ENCODE measurements around the gene MAPKAPK5.
A peak's percentile ranks its signal among the peaks of the same experiment; 100 is the strongest.

The MAPKAPK5 gene

DNA sequence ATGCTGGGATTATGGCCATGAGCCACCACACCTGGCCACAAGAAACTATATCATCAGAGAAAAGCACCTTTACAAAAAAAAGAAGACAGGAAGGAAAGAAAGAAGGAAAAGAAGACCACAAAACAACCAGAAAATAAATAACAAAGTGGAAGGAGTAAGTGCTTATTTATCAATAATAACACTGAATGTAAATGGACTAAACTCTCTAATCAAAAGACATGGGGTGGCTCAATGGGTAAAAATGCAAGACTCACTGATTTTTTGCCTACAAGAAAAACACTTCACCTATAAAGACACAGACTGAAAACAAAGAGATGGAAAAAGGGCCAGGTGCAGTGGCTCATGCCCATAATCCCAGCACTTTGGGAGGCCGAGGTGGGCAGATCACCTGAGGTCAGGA, 65.7 kb downstream of the MAPKAPK5 start:
- TF ChIP-seq, protein P1, sequence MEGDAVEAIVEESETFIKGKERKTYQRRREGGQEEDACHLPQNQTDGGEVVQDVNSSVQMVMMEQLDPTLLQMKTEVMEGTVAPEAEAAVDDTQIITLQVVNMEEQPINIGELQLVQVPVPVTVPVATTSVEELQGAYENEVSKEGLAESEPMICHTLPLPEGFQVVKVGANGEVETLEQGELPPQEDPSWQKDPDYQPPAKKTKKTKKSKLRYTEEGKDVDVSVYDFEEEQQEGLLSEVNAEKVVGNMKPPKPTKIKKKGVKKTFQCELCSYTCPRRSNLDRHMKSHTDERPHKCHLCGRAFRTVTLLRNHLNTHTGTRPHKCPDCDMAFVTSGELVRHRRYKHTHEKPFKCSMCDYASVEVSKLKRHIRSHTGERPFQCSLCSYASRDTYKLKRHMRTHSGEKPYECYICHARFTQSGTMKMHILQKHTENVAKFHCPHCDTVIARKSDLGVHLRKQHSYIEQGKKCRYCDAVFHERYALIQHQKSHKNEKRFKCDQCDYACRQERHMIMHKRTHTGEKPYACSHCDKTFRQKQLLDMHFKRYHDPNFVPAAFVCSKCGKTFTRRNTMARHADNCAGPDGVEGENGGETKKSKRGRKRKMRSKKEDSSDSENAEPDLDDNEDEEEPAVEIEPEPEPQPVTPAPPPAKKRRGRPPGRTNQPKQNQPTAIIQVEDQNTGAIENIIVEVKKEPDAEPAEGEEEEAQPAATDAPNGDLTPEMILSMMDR (IDR thresholded peaks at IDR 0.05; ENCODE audit: low read length, missing control alignments) = no peak

DNA sequence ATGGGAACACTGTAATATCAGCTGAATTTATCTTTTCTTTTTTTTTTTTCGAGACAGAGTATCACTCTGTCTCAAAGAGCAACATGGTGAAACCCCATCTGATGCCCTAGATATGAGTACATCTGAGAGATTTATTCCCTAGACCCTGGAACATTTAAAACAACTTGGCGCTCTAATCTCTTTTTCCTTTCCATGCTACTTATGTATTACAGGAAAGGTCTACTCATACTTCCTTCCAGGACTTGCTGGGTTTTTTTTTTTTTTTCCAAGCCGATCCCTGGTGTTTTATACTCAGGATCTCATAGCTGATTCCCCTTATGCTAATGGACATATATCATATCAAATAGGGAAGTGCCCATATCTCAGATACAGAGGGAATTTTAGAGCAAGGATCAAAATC, 83.1 kb downstream of the MAPKAPK5 start:
- DNase-seq (ENCODE audit: low read depth) = no peak
- H3K4me3 ChIP-seq (replicated peaks; ENCODE audit: low read depth, low read length) = no peak overlapping the region
- TF ChIP-seq, protein P1 (IDR thresholded peaks at IDR 0.05; ENCODE audit: low read length, missing control alignments) = no peak

More for the DNA sequence above, 65.7 kb downstream of the MAPKAPK5 start:
- DNase-seq (ENCODE audit: low read depth) = no peak
- no peak overlapping the region for H3K4me3 ChIP-seq (replicated peaks; ENCODE audit: low read depth, low read length)

DNA sequence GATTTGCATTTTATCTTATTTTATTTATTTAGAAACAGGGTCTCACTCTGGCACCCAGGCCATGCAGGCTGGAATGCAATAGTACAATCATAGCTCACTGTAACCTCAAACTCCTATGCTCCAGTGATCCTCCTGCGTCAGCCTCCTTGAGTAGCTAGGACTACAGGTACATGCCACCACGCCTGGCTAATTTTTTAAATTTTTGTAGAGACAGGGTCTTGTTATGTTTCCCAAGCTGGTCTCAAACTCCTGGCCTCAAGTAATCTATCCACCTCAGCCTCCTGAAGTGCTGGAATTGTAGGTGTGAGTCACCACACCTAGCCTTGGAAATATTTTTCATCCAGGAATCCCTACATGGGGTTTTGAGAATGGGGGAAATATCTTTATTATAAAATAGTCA, 84.6 kb downstream of the MAPKAPK5 start:
- TF ChIP-seq, protein P1 (IDR thresholded peaks at IDR 0.05; ENCODE audit: low read length, missing control alignments) = no peak
- no peak for DNase-seq (ENCODE audit: low read depth)
- H3K4me3 ChIP-seq (replicated peaks; ENCODE audit: low read depth, low read length) = no peak overlapping the region

DNA sequence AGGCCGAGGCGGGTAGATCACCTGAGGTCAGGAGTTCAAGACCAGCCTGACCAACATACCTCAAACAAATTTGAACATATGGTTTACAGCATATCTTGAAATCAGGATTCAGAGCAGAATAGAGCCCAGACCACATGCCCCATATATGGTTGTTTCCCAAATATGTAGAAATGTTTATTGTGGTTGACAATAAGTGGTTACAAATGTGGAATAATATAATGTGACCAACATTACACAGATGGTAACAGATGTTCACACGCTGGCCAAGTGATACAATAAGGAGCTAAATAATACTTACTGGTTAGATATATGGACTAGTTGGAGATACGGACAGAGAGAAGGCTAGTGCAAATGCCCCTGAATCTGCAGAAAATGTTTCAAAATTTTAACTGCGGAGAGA, 85.3 kb downstream of the MAPKAPK5 start:
- DNase-seq (ENCODE audit: low read depth) = no peak
- H3K4me3 ChIP-seq (replicated peaks; ENCODE audit: low read depth, low read length) = no peak overlapping the region
- TF ChIP-seq, protein P1 (IDR thresholded peaks at IDR 0.05; ENCODE audit: low read length, missing control alignments) = no peak

DNA sequence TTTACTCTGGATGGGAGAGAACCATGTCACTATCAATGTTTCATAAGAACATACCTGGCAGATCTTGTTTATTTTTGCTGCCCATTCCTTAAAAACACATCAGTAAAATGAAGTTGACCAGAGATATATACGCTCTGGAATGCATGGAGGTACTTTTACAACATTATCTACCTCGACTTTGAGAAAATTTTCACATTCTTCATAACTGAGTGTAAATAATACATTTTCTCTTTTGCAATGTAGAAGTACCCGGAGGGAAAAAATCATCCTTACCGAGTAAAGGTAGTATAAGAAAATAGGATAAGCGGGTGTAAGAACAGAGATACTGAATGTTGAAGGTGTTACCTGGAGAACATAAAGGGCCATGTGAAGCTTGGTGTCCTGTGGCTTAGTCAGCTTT, 90.2 kb downstream of the MAPKAPK5 start:
- TF ChIP-seq, protein P1 (IDR thresholded peaks at IDR 0.05; ENCODE audit: low read length, missing control alignments) = no peak
- H3K4me3 ChIP-seq (replicated peaks; ENCODE audit: low read depth, low read length) = no peak overlapping the region
- no peak for DNase-seq (ENCODE audit: low read depth)

DNA sequence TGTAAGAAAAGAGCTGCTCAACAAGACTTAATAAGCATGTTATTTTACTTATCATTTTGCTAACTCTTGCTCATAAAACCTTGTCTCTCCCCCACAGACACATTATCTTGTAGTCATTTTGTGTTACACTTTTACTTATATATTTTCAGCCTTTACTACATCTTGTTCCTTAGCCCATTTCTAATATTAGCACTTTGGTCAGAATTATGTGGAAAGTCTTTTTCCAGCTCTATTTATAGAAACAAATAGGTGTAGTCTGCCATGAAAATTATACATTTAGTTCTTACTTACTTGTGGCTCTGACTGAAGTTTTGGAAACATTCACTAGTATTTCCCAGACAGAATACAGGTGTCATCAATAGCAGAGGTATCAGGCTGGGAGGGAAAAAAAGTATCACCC, 94.8 kb downstream of the MAPKAPK5 start:
- TF ChIP-seq, protein P1 (IDR thresholded peaks at IDR 0.05; ENCODE audit: low read length, missing control alignments) = no peak
- no peak overlapping the region for H3K4me3 ChIP-seq (replicated peaks; ENCODE audit: low read depth, low read length)
- DNase-seq (ENCODE audit: low read depth) = no peak

DNA sequence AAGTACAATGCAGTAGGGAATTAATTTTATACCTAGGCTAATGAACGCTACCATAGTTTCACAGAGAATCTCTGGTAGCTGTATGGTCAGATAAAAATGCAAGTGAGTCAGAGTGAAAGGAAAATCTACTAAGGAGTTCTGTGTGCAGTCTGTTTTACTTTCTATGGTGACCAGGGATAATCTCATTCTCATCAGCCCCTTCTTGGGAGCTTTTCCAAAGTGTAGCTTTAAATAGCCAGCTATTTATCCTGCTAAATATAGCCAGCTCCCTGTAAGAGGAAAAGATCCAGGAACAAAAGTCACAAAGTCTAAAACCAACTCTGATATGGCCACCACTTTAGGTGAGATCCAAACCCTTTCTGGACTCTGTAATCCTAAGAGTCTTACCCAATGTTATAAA, 95.4 kb downstream of the MAPKAPK5 start:
- TF ChIP-seq, protein P1 (IDR thresholded peaks at IDR 0.05; ENCODE audit: low read length, missing control alignments) = no peak
- H3K4me3 ChIP-seq (replicated peaks; ENCODE audit: low read depth, low read length) = no peak overlapping the region
- DNase-seq (ENCODE audit: low read depth) = peak; percentile 23
